Colonic mucosa (tissue), 4 donors: ENCODE results near the gene ENTPD1. TPM values are rescaled to one million over a fixed set of nuclear protein-coding genes. Genes with fewer than 3 reads are reported as not detected.
A peak's percentile ranks its signal among the peaks of the same experiment; 100 is the strongest.
"Not testable (repeated sequence)": the region's sequence is repeated elsewhere in the genome, so short reads cannot be mapped to it uniquely, and the experiment has no call there.

Experiments
- DNase-seq: peaks from one replicate; pipeline ENCODE4 v3.0.0-alpha.2; 2020
- H3K27ac ChIP-seq: fragments of 200-600 bp; one replicate; pipeline ENCODE4 v1.8.0; 2021
- H3K27me3 ChIP-seq: fragments of 200-600 bp; one replicate; pipeline ENCODE4 v1.8.0; 2021
- H3K36me3 ChIP-seq: fragments of 200-600 bp; one replicate; pipeline ENCODE4 v1.8.0; 2021
- H3K4me1 ChIP-seq: fragments of 200-600 bp; one replicate; pipeline ENCODE4 v1.8.0; 2021; ENCODE audit warnings: mild to moderate bottlenecking
- H3K4me3 ChIP-seq: fragments of 200-600 bp; one replicate; pipeline ENCODE4 v1.8.0; 2021
- H3K9ac ChIP-seq, 2 donors: one replicate each; pipeline ENCODE4 v1.7.0; 2013; ENCODE audit warnings: control low read depth in 2 of 2, low read depth in 2 of 2, low read length in 2 of 2
- H3K9me3 ChIP-seq: fragments of 200-600 bp; one replicate; pipeline ENCODE4 v1.8.0; 2021
- intact Hi-C: fragments of 100-400 bp; cut with DNase I; formaldehyde crosslinking; loops from one replicate; pipeline ENCODE4 v1.14.1; 2022
- total RNA-seq, 2 donors: library from RNA; stranded (reverse); fragmentation: NEBNext Ultra II Directional in 1 of 2; extraction: Animal tissue kit (Norgen Biotek cat#: 25700) in 1 of 2; gene quantifications; one replicate each; pipeline ENCODE4 v1.2.1, GENCODE V29; 2021
- TF ChIP-seq, protein P1 (sequence below): fragments of 200-600 bp; IDR thresholded peaks from one replicate; pipeline ENCODE4 v1.8.0; 2022; ENCODE audit warnings: antibody characterized with exemption, mild to moderate bottlenecking
- donor health status: healthy.
- donor health status: DM: no; HTN: no; CAD: no.
- donor health status: DM: no; HTN: no; CAD: no.

ENTPD1 gene
- total RNA-seq, 2 donors from 2014 or later: 4.5 to 10.8 TPM

DNA sequence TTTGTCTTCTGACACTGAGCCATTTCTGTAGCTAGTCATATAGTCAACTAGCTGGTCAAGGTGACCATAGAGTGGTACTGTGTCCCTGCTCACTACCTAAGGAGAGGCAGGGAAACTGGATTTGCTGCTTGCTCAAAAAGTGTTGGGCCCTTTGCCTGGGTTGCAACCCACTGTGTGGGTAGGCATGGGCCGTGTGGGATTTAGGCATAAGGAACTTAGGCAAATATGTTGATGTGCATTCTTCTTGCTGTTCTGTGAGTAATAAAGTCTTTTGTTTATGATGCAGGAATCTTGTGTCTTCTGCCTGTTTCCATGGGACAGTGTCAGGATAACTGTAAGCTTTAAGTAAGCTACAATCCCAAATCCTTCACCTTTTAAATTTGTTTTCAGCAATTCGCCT, 39.1 kb upstream of the ENTPD1 start:
- no peak overlapping the region for H3K27ac ChIP-seq
- intact Hi-C loops: no loop called here
- no peaks in the 10 kb centered on the region for H3K9me3 ChIP-seq
- H3K4me1 ChIP-seq: no peaks in the 10 kb centered on the region
- no peak for DNase-seq
- H3K9ac ChIP-seq: no peak overlapping the region
- H3K4me3 ChIP-seq: no peak overlapping the region
- TF ChIP-seq, protein P1, sequence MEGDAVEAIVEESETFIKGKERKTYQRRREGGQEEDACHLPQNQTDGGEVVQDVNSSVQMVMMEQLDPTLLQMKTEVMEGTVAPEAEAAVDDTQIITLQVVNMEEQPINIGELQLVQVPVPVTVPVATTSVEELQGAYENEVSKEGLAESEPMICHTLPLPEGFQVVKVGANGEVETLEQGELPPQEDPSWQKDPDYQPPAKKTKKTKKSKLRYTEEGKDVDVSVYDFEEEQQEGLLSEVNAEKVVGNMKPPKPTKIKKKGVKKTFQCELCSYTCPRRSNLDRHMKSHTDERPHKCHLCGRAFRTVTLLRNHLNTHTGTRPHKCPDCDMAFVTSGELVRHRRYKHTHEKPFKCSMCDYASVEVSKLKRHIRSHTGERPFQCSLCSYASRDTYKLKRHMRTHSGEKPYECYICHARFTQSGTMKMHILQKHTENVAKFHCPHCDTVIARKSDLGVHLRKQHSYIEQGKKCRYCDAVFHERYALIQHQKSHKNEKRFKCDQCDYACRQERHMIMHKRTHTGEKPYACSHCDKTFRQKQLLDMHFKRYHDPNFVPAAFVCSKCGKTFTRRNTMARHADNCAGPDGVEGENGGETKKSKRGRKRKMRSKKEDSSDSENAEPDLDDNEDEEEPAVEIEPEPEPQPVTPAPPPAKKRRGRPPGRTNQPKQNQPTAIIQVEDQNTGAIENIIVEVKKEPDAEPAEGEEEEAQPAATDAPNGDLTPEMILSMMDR: no peak
- H3K36me3 ChIP-seq: no peaks in the 10 kb centered on the region
- H3K27me3 ChIP-seq: no peaks in the 10 kb centered on the region

DNA sequence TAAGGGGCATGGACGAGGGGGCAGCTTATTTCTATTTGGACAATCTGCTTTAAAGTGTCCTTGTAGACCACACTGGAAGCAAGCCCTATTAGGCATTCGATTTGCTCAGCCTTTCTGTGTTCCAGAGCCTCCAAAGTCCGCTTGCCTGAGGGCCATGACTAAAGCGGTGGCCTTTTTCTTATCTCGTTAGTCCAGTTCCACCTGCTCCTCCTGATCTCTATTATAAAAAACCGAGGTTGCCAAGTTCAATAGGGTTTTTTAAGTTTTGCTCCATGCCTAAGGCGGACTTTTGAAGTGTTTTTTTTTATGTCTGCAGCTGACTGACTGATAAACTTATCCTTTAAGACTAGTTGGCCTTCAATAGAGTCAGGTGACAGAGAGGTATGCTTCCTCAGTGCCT, 35.2 kb upstream of the ENTPD1 start:
- intact Hi-C loops, H3K9ac ChIP-seq, H3K36me3 ChIP-seq, H3K27me3 ChIP-seq, H3K4me1 ChIP-seq, H3K4me3 ChIP-seq, DNase-seq, H3K27ac ChIP-seq, H3K9me3 ChIP-seq: not testable (repeated sequence)

DNA sequence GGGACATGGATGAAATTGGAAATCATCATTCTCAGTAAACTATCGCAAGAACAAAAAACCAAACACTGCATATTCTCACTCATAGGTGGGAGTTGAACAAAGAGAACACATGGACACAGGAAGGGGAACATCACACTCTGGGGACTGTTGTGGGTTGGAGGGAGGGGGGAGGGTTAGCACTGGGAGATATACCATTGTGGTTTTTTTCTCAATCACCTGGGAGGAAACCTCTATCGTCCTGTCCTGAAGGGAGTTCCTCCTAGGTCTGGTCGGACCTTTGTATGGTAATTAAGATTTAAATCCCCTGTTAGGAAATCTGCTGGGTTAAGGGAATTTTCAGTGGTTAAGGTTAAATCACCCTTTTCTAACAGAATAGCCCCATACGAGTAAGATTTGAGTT, 33.5 kb upstream of the ENTPD1 start:
- H3K9me3 ChIP-seq, H3K4me3 ChIP-seq, H3K4me1 ChIP-seq, H3K36me3 ChIP-seq, H3K27me3 ChIP-seq, H3K9ac ChIP-seq, DNase-seq, H3K27ac ChIP-seq, intact Hi-C loops: not testable (repeated sequence)

DNA sequence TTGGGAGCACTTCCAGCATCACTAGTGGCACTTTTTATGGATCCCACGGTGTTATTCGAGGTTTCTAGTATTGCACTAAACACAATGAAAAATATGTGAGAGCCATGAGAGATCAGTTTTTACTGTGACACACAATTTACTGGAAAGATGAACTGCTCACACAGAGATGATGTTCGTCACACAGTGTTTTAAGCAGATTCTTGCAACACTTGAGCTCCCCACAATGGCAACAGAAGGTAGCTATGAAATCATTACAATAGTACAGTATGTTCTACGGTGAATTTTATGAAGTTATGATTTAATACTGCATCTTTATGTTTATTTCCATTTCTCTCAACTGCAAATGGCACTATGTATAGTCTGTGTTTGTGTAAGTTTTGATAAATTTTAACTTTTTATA, 27.4 kb upstream of the ENTPD1 start:
- intact Hi-C loops: no loop called here
- no peaks in the 10 kb centered on the region for H3K36me3 ChIP-seq
- TF ChIP-seq, protein P1: no peak
- no peaks in the 10 kb centered on the region for H3K27me3 ChIP-seq
- no peak overlapping the region for H3K27ac ChIP-seq
- H3K9me3 ChIP-seq: no peaks in the 10 kb centered on the region
- DNase-seq: no peak
- H3K4me3 ChIP-seq: no peak overlapping the region
- no peak overlapping the region for H3K9ac ChIP-seq
- no peaks in the 10 kb centered on the region for H3K4me1 ChIP-seq

DNA sequence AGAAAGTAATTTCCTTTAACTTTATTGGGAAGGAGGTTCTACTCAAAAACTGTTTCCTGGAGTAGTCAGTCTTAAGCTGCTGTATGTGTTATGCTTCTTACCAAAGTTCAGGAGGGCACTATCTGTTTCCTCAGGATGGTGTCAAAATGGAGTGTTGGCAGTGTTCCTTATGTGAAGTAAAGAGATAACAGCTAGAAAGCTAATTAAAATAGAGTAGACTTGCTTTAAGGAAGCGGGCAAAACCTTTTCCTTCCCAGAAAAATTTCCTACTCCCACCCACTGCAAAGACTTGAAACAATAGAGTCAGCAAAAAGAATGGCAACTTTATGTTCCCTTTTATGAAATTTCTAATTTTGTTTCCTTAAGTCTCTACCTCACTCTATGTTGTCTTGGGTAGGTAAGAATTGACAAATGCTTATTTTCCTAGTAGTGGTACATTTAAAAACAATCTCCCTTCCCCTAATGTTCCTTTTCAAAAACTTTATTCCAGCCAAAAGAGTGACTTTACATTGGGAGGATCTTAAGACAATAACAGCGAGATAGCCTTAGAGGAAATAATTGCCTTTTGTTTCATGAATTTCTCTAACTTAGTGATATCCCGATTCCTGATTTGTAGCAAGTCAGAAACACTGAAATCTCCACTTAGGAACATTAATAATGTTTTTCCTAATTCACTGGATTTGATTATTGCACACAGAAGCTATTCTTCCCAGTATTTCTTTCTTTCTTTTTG, 26.5 kb upstream of the ENTPD1 start:
- no peak overlapping the region for H3K4me3 ChIP-seq
- intact Hi-C loops: no loop called here
- TF ChIP-seq, protein P1: no peak
- H3K36me3 ChIP-seq: no peaks in the 10 kb centered on the region
- no peaks in the 10 kb centered on the region for H3K9me3 ChIP-seq
- DNase-seq: no peak
- no peaks in the 10 kb centered on the region for H3K27me3 ChIP-seq
- H3K9ac ChIP-seq: no peak overlapping the region
- no peaks in the 10 kb centered on the region for H3K4me1 ChIP-seq
- peak overlapping the region; percentile 1 for H3K27ac ChIP-seq

DNA sequence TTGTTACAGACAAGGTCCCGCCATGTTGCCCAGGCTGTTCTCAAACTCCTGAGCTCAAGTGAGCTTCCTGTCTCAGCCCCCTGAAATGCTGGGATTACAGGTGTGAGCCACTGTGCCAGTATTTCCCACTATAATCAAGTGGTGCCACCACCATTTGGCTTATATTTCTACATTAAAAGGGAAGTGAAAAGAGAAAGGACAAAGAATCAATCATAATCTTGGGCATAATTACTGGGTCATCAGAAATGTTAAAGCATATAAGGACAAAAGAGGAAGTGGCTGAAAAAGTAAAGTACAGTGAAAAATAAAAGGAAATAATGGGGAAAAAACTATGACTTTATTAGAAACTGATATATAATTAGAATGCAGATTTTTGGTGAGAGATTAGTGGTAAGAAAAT, 25.7 kb upstream of the ENTPD1 start:
- intact Hi-C loops: no loop called here
- peak overlapping the region; percentile 1 for H3K27ac ChIP-seq
- TF ChIP-seq, protein P1: no peak
- H3K9ac ChIP-seq: no peak overlapping the region
- H3K4me1 ChIP-seq: no peaks in the 10 kb centered on the region
- no peak overlapping the region for H3K4me3 ChIP-seq
- H3K9me3 ChIP-seq: no peaks in the 10 kb centered on the region
- H3K36me3 ChIP-seq: no peaks in the 10 kb centered on the region
- DNase-seq: no peak
- no peaks in the 10 kb centered on the region for H3K27me3 ChIP-seq

DNA sequence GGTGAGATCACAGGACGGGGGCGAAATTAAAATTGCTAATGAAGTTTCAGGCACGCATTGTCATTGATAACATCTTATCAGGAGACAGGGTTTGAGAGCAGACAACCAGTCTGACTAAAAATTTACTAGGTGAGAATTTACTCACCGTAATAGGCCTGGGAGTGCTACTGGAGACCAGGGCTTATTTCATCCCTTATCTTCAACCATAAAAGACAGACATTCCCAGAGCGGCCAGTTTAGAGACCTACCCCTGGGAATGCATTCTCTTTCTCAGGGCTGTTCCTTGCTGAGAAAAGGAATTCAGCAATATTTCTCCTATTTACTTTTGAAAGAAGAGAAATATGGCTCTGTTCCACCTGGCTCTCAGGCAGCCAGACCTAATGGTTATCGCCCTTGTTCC, 23.1 kb upstream of the ENTPD1 start:
- H3K9me3 ChIP-seq, DNase-seq, H3K4me1 ChIP-seq, H3K27ac ChIP-seq, intact Hi-C loops, H3K4me3 ChIP-seq, H3K27me3 ChIP-seq, H3K9ac ChIP-seq, H3K36me3 ChIP-seq: not testable (repeated sequence)
